NCI-H2081 (cell line): Measurements from ENCODE around the gene SORCS2.

Experiments used
- DNase-seq, 2 experiments: peaks; one replicate each; lab custom pipeline; 2025; lab: John Stamatoyannopoulos, UW

The SORCS2 gene

DNA sequence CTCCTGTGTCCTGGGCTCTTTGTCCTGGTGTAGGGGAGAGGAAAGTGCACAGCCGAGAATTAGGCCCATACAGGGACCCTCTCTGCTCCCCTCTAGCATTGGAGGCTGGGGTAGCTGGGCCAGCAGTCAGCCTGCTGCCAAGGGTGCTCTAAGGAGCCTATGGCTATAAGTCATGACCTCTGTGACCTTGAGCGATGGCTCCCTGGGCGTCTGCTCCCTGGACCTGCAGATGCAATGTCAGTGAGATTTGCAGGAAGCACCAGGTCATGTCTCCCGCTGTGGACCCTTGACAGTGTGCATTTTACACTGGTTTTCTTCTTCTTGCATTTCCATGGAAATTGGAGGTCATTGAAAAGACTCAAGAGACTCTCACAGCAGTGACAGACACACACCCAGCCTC is 476.5 kb downstream of the SORCS2 start:
- no peak for DNase-seq

DNA sequence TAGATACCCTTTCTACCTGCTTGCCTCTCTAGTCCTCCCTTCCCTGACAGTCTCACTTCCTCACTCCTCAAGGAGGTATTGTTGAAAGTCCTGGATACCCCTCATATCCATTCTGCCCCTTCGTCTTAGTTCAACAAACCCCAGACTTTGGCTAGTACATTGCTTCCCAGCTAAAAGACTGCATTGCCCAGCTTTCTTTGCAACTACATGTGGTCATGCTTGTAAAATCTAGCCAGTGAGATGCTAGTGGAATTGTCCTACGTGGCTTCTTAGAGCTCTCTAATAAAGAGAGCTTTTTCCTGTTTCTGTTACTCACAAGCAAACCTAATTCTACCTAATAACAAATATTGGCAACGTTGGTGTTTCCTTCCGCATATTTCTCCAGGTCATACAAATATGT is 480.3 kb downstream of the SORCS2 start:
- no peak for DNase-seq

DNA sequence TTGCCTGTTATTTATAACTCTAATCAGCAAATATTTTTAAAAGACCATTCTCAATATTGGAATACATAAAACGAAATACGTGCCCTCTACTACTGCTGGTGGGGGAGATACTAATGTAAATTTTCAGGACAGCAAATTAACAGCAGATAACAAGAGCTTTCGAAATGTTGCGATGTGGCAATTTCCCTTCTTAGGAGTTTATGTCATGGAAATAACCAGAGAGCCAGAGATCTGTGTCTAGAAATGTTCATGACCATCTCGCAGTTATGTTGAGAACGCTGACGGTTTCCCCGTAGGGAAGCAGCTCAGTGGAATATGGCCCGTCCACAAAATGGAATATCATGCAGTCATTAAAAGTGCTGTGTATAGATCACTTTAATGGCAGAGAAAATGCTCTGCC is 480.8 kb downstream of the SORCS2 start:
- no peak for DNase-seq

DNA sequence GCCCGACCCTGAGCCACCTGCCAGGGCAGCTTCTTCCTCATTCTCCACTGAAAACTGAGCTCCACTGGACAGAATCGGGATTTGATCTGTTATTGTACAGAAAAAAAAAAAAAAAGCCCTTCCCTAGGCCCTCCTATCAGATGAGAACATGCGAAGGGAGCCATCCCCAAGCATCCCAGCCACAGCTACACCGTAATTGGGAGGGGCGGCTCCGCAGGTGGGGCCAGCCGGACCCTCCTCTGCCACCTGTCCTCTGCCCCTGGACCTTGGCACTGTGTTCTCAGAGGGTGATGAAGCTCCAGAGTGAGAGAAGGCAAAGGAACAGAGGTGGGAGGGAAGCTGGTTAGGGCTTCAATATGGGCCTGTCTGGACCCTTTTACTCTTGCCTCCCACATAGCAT is 482.4 kb downstream of the SORCS2 start:
- DNase-seq: no peak

DNA sequence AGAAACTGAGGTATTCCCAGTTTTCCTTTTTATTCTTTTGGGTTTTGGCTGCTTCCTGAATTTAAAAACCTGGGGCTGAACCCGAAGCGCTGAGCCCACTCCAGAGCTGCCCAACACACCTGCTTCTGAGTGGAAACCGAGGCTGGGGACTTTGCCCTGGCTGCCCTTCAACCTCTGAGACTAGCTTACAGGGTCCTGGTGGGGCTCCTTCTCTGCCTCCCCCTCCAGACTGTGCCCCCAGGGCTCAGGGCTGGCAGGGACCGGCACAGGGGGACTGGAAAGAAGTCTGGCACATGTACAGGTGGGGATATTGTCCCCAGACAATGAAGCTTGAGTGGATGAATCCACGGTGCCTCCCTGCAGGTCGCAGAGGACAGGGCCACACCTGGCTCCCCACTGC is 482.8 kb downstream of the SORCS2 start:
- DNase-seq: no peak

DNA sequence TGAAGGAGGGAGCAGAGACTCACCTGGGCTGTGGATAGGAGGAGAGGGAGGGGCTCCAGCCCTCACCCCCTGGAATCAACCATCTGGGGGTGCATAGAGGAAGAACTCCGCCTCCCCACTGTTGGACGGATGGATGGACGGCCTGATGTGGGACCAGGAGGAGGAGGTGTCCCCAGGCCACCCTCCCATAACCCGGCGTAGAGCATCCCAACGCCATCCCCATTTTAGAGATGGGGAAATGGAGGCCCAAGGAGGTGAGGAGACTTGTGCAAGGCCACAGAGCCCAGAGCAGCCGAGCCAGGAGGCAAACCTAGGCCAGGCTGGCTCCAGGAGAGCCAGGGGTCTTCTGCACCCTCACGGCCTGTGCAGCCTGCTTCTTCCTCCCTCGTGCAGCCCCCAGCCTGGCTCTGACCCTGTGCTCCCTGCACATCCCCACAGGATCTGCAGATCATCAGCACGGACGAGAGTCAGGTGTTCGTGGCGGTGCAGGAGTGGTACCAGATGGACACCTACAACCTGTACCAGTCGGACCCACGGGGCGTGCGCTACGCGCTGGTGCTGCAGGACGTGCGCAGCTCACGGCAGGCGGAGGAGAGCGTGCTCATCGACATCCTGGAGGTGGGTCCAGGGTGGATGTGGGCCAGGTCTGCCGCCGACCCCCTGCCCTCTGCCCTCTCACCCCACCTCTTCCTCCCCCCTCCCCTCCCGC is 483.4 kb downstream of the SORCS2 start:
- no peak for DNase-seq

DNA sequence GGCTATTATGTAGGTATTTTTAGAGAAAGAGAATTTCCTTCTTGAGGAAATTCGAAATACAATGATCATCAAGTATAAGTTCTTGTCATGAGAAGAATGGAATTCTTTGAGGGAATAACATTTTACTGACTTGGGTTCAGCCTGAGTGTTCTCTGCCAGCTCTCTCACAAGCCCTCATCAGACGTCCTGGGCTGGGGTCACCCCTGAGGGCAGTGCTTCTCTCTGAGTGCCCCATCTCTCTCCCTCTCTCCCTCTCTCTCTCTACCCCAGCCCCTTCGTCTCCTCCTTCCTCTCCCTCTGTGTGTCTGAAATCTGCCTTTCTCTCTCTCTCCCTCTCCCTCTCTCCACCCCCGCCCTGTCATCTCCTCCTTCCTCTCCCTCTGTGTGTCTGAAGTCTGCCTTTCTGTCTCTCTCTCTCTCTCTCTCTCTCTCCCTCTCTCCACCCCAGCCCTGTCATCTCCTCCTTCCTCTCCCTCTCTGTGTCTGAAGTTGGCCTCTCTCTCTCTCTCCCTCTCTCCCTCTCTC is 484.1 kb downstream of the SORCS2 start:
- DNase-seq: no peak

DNA sequence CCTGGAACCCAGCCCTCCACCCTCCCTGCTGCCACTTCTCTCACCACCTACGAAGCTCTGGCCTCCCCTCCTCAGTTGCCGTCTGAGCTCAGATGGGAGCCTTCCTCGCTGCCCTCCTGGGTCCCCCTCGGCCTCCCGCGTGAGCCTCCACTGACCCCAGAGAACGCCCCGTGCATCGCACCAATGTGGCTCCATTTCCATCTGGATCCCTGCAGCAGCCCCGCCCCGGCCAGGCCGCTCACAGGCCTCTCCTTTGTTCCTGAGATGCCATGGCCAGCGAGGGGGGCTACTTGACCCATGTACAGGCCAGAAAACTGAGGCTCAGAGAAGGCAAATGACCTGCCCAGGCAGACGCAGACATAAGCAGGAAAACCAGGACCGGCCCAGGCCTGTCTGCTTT is 484.7 kb downstream of the SORCS2 start:
- DNase-seq: no peak

DNA sequence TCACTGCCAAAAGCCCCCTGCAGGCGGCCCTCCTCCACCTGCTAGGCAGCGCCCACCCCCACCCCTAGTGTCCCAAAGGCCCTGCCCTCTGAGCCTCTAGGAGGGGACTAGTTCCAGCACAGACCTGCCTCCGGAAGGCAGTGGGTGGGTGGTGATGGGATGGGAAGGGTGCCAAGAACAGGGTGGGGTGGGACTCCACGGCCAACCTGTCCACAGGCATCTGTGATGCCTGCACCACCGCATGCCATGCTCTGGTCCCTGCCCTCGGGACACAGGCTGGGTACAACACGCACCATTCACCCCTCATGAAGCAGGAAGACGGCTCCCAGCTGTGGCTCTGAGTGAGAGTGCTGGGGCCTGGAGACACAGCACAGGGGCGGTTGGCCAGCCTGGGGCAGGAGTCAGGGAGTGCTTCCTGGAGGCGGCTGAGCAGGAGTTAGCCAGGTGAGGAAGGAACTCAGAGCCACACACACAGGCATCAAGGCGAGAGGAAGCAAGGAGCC is 485.5 kb downstream of the SORCS2 start:
- no peak for DNase-seq

DNA sequence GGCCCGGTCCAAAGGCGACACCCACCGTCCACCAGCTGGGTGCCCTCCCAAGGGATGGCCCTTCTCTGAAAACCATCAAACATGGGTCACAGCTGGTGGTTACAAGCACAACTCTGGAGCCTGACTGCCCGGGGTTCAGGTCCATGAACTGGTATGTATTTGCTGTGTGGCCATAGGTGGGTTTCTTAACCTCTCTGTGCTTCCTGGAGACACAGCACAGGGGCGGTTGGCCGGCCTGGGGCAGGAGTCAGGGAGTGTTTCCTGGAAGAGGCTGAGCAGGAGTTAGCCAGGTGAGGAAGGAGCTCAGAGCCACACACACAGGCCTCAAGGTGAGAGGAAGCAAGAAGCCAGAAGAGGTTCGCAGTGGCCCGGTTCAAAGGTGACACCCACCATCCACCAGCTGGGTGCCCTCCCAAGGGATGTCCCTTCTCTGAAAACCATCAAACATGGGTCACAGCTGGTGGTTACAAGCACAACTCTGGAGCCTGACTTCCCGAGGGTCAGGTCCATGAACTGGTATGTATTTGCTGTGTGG is 486.0 kb downstream of the SORCS2 start:
- no peak for DNase-seq

DNA sequence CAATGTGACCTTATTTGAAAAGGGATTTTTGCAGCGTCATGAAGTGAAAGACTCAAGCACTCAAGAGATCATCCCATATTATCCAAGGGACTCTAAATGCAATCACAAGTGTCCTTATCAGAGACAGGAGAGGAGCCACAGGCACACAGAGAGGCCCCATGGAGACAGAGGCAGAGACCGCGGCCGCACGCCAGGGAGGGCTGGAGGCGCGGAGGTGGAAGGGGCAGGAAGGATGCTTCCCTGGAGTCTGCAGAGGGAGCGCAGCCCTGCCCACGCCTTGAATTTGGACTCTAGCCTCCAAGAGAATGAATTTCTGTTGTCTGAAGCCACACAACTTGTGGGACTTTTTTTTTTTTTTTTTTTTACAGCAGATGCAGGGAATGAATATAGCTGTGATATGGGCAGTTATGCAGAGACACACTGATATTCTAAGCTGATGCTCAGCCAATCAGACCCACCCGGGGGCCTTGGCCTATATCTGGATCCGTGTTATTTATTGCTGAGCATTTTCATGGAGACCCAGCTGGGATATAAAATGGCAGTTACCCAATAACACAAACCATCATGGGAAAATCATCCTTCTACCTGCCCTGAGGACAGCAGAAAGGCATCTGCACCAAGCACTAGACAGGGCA is 487.2 kb downstream of the SORCS2 start:
- no peak for DNase-seq

DNA sequence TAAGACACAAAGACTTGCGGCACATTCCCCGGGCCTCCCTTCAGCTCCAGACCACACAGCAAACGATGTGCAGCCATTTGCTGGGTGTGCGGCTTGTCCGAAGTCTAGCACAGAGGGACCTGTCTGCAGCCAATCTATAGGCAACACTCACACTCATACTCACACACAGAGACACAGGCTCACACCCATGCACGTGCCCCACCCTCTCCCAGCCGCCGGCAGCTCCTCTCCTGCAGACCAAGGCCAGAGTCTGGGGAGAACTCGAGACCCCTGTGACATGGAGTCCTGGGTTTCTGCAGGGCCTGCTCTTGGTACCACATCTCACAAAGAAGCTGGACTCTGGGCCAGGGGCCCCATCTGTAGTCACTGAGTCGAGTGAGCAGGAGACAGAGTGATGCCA is 487.8 kb downstream of the SORCS2 start:
- no peak for DNase-seq

DNA sequence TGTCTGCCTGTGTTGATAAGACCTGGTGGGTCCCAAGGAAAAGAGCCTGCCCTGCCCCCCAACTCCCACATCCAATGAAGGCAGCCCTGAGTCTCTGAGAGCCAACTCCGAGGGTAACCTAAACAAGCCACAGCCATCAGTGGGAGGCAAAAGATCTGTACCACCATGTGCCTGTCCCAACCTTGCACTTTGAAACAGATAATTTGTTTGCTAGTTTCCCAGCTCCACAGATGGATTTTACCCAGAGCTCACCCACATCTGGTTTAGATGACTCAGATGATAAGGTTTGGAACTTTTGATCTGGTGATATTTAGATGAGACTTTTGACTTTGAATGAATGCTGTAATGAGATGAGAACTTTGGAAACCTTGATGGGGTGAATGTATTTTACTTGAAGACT is 488.4 kb downstream of the SORCS2 start:
- DNase-seq: no peak

DNA sequence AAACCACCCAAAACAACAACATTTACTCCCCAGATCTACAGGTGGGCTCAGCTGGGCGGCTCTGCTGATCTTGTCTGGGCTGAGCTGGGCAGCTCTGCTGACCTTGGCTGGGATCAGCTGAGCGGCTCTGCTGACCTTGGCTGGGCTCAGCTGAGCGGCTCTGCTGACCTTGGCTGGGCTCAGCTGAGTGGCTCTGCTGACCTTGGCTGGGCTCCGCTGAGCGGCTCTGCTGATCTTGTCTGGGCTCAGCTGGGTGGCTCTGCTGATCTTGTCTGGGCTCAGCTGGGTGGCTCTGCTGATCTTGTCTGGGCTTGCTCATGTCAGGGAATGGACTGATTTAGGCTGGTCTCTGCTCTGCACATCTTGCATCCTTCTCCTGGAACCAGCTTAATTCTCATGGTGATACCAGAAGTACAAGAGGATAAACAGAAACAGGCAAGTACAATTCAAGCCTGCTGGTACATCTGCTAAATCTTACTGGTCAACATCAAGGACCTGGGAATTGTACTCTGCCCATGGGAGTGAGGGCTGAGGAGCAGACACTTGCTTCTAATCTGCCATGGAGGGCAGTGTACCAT is 490.9 kb downstream of the SORCS2 start:
- no peak for DNase-seq

DNA sequence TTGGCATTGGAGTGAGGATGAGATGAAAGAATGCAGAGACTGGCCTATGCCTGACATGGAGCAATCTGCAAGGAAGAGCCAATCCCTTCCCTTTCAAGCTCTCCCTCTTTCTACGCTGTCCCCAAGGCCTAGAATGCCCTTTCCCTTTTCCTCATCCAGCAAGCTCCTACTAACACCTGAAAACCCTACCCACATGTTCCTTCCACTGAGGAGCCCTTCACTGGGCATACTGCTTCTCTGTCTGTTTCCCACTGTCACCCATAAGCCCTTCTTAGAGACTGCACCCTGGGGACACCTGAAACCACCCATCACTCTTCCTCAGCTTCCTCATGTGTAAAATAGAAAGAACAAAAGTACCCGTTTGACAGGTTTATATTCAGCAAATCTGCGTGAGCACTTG is 492.0 kb downstream of the SORCS2 start:
- DNase-seq: no peak

DNA sequence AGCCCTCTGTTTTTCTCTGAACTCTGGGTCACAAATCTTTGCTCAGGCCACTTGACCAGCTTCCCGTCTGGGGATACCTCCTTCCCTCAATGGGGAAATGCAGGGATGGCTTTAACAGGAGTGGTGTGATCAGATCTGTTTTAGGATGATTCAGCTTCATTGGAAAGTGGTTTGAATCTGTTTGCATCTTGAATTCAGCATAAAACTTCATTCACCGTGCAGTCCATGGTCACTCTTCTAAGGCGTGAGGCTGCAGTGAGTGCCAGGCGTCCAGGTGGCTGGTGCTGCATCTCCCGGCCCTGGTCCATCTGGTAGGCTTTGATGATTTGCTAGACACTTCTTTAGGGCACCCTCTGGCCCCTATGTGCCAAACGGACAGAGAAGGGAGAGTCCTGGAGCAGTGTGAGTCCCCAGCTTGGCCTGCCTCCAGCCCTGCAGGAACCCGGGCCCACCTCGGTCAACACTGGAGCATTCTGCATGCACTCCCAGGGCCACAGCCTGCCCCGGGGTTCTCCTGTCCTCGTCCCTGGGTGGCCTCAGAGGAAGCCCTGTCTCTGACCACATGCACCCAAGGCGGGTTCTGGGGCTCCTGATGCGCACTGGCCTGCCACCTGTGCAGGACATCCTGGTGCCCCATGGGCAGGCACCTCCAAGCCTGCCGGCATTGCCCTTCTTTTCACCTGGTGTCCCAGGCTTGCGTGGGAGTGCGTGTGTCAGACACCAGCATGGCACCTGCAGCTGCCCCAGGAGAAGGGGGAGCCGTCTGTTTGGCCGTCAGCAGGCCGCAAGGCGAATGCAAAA is 493.9 kb downstream of the SORCS2 start:
- DNase-seq: no peak

DNA sequence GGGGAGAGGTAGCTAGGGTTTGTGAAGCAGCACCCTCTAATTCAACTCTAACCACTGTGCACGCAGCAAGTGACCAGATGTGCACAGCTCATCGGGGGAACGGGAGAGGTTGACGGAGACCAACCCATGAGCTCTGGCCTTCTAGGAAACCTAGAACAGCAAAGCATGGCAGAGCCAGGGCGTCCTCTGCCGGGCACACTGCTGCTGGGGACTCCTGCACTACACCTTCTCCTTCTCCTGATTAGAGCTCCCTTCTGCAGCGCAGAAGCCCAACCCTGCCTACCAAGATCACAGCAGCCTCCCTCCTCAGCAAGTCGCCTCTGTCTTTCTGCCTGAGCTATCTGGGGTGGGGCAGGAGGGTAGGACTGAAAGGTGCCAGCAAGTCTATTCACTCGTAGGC is 494.7 kb downstream of the SORCS2 start:
- DNase-seq: no peak

DNA sequence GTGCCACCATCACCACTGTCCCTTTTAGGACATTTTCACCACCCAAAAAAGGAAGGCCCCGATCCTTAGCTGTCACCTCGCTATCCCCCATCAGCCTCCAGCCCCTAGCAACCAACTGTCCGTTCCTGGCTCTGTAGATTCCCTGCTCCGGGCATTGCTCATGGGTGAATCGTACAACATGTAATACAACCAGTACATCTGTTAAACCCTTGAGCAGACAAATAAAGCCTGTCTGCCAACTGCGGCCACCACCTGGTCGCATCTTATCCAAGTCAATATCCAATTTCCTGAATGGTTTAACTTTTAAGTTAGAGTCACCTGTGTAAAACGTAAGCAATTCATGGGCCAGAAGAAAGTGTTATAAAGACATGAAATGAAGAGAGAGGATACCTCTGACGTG is 495.5 kb downstream of the SORCS2 start:
- no peak for DNase-seq

DNA sequence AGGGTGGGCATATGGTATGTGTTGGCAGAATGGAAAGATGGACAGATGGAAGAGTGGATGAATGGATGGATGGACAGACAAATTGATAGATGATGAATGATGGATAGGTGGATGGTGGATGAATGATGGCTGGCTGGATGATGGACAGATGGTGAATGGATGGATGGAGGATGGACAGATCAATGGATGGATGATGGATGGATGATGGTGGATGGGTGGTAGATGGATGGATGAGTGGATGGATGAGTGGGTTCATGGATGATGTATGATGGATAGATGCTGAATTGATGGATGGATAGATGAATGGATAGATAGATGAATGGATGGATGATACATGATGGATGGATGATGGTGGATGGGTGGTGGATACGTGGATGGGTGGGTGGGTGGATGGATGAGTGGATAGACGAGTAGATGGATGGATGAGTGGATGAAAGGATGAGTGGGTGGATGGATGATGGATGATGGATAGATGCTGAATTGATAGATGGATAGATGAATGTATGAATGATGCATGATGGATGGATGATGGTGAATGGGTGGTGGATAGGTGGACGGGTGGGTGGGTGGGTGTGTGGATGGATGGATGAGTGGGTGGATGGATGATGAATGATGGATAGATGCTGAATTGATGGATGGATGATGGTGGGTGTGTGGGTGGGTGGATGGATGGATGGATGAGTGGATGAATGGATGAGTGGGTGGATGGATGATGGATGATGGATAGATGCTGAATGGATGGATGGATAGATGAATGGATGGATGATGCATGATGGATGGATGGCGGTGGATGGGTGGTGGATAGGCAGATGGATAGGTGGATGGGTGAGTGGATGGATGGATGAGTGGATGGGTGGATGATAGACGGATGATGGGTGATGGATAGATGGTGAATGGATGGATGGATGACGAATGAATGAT is 497.7 kb downstream of the SORCS2 start:
- no peak for DNase-seq

DNA sequence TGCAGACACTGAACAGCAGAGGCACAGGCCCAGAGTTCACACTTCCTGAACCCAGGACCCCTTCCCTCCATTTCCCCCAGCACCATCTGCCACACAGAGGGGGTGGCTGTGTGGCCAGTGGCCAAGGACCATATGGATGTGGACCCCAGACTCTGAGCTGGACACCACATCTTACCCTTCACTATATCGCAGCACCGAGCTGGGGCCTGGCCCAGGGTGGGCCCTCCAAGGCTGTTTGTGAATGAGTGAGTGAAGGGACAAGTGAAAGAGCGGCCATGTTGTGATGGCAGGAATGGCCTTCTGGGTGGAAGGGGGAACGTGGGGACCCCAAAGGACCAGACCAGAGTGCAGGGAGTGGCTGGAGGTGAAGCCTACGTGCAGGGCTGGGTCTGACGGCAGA is 498.7 kb downstream of the SORCS2 start:
- no peak for DNase-seq

DNA sequence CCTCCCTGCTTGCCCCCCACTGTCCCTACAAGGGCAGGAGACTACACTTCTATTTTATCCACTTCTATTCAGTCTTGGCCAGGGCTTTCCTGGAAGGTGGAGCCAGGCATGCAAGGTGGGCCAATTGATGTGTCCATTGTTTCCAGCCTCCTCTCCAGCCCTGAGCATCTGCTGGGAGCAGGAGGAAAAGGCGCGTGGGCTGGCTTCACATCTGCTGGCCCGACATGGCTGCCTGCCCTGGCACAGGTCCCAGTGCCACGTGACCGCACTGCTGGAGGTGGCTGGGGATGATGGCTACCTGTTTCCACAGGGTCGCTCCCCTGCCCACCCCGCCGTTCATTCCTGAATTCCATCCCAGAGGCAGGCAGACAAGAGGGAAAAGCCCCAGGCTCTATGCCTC is 499.6 kb downstream of the SORCS2 start:
- DNase-seq: peak; percentile 22 to 31
